Prostate gland (tissue), 2 donors: Measurements from ENCODE around the gene PARD6A.

Experiments used
- CTCF ChIP-seq, 4 experiments: fragments of 200-600 bp in 2 of 4; fragments of 450-650 bp in 2 of 4; sonication (generic) in 2 of 4; IDR thresholded peaks; 1 replicate in 3 of 4; 2 replicates in 1 of 4; pipeline ENCODE4 v1.5.1; 2016 to 2019; ENCODE audit warnings: antibody characterized with exemption in 4 of 4, mild to moderate bottlenecking in 2 of 4, moderate library complexity in 2 of 4
- POLR2A ChIP-seq: fragments of 450-650 bp; IDR thresholded peaks from one replicate; pipeline ENCODE4 v1.6.1; 2016; ENCODE audit warnings: antibody characterized with exemption, mild to moderate bottlenecking

GRCh38 chr16:67653789-67654402 lies 6.9 kb upstream of the PARD6A start:
- no peak for TF ChIP-seq CTCF (IDR thresholded peaks at IDR 0.05)
- no peak for TF ChIP-seq POLR2A
